GM21786 (cell line): Measurements from ENCODE around the gene DMAC2.
"Not testable (repeated sequence)": the region's sequence is repeated elsewhere in the genome, so short reads cannot be mapped to it uniquely, and the experiment has no call there.

Experiments
- ATAC-seq: cut with Tn5 transposase; IDR thresholded peaks from one replicate; pipeline ENCODE4 v1.9.1; 2021; ENCODE audit not compliant: unreplicated experiment

DMAC2 gene

DNA sequence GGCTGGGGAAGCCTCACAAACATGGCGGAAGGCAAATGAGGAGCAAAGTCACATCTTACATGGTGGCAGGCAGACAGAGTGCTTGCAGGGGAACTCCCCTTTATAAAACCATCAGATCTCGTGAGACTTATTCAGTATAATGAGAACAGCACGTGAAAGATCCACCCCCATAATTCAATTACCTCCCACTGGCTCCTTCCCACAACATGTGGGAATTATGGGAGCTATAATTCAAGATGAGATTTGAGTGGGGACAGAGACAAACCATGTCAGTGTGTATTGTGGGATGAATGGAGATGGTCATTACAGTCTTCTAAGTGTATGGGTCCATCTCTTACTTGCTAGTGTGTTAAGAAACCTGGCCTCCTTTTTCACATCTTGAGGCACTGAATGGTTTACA lies 37.7 kb downstream of the DMAC2 start:
- ATAC-seq = no peak

DNA sequence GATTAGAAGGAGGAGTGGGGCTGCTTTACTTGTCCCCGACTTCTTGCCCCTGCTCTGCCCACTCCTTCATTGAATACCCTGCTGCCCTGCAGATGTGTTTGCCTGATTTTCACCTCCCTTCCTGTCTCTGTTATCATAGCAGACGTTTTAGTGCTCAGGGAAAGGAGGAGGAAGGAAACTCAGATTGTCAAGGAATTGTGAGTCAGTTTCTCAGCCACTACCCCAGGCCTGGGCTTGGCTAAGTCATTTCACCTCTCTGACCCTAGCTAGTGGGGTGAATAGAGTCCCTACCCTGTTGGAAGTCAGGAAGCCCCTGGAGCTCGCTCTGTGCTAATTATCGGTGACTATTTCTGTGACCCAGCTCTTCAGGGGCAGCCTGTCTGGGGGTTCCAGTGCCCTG lies 38.2 kb downstream of the DMAC2 start:
- ATAC-seq = no peak

GRCh38 chr19:41399525-41399924 lies 40.2 kb downstream of the DMAC2 start:
- no peak for ATAC-seq

DNA sequence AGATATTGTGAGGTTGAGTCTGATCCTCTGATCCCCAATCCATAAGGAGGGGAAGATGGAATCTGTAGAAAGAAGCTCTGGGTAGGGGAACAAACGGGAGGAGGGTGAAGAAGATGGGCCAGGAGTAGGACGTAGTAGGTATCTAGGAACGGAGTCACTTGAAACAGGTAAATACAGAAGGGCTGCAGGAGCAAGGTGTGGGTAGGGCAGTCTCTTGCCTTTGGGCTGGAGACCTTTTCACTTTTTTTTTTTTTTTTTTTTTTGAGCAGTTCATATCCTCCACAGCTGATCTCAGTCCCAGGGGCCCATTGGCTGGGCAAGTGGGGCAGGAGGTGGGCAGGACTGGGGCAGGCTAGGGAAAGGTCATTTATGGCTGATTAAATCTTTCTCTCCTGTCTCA lies 40.6 kb downstream of the DMAC2 start:
- ATAC-seq = no peak

DNA sequence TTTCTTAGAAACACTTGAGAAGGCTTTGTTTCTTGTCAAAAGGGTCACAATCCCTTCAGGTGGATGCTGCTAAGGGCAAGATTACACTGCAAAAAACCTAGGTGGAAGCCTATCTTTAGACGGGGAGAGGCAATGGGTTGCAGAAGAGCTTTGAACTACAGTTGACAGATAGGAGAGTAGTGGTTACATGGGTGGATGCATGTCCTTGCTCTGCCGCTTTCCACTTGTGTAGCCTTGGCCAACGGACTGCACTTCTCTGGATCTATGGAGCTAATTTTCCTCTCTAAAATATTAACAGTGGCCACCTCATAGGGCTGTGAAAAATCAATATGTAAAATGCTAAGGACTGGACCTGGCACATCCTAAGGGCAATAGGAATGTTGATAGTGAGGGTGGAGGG lies 41.1 kb downstream of the DMAC2 start:
- ATAC-seq = no peak

- ATAC-seq = no peak
Measured at GRCh38 chr19:41398050-41398418, 41.7 kb downstream of the DMAC2 start.

DNA sequence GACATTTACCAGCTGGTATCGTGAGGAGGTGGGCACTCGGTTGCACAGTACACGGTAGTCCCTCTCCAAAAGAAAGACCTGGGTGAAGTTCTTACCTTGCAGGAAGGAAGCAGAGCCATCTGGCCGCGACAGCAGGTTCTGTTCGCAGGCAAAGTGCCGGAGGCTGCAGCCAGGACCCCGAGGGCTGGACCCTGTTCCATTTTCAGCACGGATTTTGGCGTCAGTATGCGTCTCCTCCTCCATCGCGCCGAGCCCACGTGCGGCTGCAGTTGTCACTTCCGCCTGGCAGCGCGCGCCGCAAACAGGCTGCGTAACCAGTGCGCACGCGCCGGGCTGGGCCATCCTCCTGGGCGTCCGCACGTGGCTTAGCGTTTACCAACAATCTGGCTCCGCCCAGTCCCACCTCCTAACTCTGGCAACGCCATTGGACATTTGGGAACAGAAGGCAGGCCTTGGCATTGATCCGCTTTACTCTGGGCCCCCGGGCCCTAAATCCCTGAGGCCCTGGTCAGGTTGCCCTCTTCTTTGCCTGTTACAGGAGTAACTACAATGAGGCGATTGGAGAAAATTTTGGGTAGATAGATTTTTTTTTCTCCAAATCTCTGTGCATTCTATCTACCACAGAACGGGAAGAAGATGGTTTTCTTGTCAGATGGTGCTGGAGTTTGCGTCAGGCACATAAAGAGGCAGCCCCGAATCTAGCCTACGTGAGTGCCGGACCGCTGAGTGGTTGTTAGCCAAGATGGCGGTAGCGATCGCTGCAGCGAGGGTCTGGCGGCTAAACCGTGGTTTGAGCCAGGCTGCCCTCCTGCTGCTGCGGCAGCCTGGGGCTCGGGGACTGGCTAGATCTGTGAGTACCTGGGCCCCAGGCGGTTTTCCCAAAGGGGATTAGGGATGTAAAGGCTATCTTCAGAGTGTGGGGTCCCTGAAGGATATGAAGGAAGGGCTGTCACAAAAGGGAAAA lies 42.3 kb downstream of the DMAC2 start, which contains the start of the genes BCKDHA and EXOSC5:
BCKDHA (plus strand) TSS at position 733 of the 964 bp plus-strand sequence; CDS start at position 743, 10 bp downstream.
EXOSC5 (minus strand) TSS at position 274 of the 964 bp plus-strand sequence; CDS start at position 243, 31 bp downstream.
- peak; percentile 96 for ATAC-seq

DNA sequence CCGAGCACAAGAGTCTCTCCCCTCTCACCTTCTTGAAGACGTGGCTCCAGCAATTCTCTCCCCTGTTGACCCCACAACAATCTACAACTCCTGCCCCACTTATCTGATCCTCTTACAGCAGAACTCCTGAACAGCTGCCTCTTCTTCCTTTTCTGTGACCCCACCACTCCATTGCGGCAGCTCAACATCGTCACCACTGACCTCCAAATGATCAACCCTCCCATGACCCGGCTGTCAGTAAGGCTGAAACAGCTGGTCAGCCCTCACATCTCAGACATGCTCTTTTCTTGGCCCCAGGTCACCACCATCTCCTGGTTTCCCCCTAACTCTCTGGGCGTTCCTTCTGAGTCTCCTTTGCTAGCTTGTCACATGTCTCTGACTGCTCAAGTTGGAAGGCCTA lies 44.4 kb downstream of the DMAC2 start:
- ATAC-seq = no peak

DNA sequence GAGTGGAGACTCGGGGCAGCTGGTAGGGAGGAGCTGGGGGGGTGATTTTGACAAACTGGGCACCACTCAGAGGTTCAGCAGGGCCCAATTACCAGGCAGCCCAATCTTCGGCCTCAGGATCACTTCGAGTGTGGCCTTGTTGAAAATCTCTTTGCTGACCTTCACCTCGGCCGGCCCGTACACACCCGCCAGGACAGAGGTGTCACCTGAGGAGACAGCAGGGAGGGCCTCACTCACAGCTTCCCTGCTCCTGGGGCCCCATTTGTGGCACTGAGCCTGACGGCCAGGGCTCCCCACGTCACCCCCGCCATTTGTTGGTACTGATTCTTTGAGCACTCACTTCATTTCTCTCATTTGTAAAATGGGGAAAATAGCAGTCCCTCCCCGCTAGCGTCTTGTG lies 46.9 kb downstream of the DMAC2 start:
- ATAC-seq = no peak

GRCh38 chr19:41391618-41392017 lies 48.1 kb downstream of the DMAC2 start:
- ATAC-seq = no peak

DNA sequence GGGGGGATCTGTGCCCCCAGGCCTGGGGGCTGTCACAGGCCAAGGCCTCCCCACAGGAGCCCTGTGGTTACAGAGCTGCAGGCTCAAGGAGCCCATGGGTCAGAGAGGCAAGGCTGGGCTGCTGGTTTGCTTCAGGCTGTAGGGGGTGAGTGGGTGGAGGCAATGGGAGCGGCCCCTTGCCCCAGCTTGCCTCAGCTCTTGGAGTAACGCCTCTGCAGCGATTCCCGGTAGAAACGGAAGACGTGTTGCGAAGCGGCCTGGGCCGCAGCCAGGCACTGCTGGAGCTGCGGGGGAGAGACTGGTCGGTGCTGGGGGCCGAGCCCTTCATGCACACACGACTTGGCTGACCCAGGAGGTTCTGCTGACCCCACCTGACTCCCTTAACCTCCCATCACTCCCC lies 53.3 kb downstream of the DMAC2 start:
- no peak for ATAC-seq

GRCh38 chr19:41384351-41384750 lies 55.4 kb downstream of the DMAC2 start:
- ATAC-seq = no peak

DNA sequence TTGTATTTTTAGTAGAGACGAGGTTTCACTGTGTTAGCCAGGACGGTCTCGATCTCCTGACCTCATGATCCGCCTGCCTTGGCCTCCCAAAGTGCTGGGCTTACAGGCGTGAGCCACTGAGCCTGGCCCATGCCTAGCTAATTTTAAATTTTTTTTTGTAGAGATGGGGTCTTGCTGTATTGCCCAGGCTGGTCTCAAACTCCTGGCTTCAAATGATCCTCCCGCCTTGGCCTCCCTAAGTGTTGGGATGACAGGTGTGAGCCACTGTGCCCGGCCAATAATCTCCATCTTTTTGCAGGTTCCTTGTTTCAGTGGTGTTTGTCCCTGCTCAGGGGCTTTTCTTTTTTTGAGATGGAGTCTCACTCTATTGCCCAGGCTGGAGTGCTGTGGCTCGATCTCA lies 58.2 kb downstream of the DMAC2 start:
- not testable (repeated sequence) for ATAC-seq
